ENCODE data around the gene TSTD2.
A peak's percentile ranks its signal among the peaks of the same experiment; 100 is the strongest.

TSTD2 gene

GRCh38 chr9:97633859-97634490 is 807 bp upstream of the TSTD2 start:
- no peaks in the 10 kb centered on the region for H3K27me3 ChIP-seq (ENCODE audit: insufficient read depth, low read depth)
- no peak for TF ChIP-seq CTCF (conservative IDR thresholded peaks at IDR 0.05; ENCODE audit: low read depth, low read length)
- H3K9ac ChIP-seq, result peak overlapping the region; percentile 90
- peak overlapping the region; percentile 34 for H3K4me3 ChIP-seq (IDR thresholded peaks at IDR 0.05; ENCODE audit: insufficient read depth, low read depth, low read length)
- H2AFZ ChIP-seq (ENCODE audit: low read depth), result peak overlapping the region; percentile 74
- H3K36me3 ChIP-seq (ENCODE audit: insufficient read depth), result no peaks in the 10 kb centered on the region
- peak overlapping the region; percentile 93 for H3K27ac ChIP-seq
- H3K4me1 ChIP-seq (ENCODE audit: low read depth, poor library complexity, severe bottlenecking), result peaks cover 40% of the 10 kb centered on the region
- 0 out of 2 replicates have a peak, but pooled peaks cover 12% of the 10 kb centered on the region for H4K20me1 ChIP-seq (ENCODE audit: insufficient read depth)
- H3K79me2 ChIP-seq (ENCODE audit: insufficient read depth, low read depth), result peaks cover 78% of the 10 kb centered on the region
- peak overlapping the region; percentile 87 for H3K4me2 ChIP-seq

GRCh38 chr9:97632248-97632984 is 752 bp downstream of the TSTD2 start:
- H3K27me3 ChIP-seq (ENCODE audit: insufficient read depth, low read depth), result no peaks in the 10 kb centered on the region
- TF ChIP-seq CTCF (conservative IDR thresholded peaks at IDR 0.05; ENCODE audit: low read depth, low read length), result no peak
- peaks cover 48% of the 10 kb centered on the region for H3K4me1 ChIP-seq (ENCODE audit: low read depth, poor library complexity, severe bottlenecking)
- H3K9ac ChIP-seq, result peak overlapping the region; percentile 90
- H3K27ac ChIP-seq, result peak overlapping the region; percentile 93
- peak overlapping the region; percentile 98 for H3K4me2 ChIP-seq
- peak overlapping the region; percentile 74 for H2AFZ ChIP-seq (ENCODE audit: low read depth)
- H3K36me3 ChIP-seq (ENCODE audit: insufficient read depth), result no peaks in the 10 kb centered on the region
- 0 out of 2 replicates have a peak, but pooled peaks cover 2% of the 10 kb centered on the region for H4K20me1 ChIP-seq (ENCODE audit: insufficient read depth)
- no peak overlapping the region for H3K4me3 ChIP-seq (IDR thresholded peaks at IDR 0.05; ENCODE audit: insufficient read depth, low read depth, low read length)
- H3K79me2 ChIP-seq (ENCODE audit: insufficient read depth, low read depth), result peaks cover 70% of the 10 kb centered on the region

DNA sequence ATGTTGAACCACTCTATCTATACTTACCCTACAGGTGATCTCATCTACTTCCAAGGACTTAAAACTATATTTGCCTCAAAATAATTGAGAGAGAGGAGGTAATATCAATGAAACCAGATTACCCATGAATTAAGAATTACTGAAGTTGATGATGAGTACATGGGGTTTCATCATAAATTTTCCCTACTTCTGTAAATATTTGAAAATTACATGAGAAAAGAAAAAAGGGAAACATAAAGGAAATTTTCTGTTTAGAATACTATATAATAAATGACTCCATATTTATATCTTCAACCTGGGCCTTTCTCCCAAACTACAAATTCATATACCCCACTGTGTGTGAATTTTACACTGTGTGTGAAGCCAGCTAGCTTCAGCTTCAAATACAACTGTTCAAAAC is 2.6 kb downstream of the TSTD2 start:
- no peak overlapping the region for H3K27ac ChIP-seq
- H3K4me3 ChIP-seq (IDR thresholded peaks at IDR 0.05; ENCODE audit: insufficient read depth, low read depth, low read length), result no peak overlapping the region
- no peak overlapping the region for H3K9ac ChIP-seq
- H3K4me1 ChIP-seq (ENCODE audit: low read depth, poor library complexity, severe bottlenecking), result peaks cover 44% of the 10 kb centered on the region
- no peak for TF ChIP-seq CTCF (conservative IDR thresholded peaks at IDR 0.05; ENCODE audit: low read depth, low read length)
- H3K79me2 ChIP-seq (ENCODE audit: insufficient read depth, low read depth), result peaks cover 54% of the 10 kb centered on the region
- H2AFZ ChIP-seq (ENCODE audit: low read depth), result no peak overlapping the region
- H3K4me2 ChIP-seq, result no peak overlapping the region
- no peaks in the 10 kb centered on the region for H4K20me1 ChIP-seq (ENCODE audit: insufficient read depth)
- no peaks in the 10 kb centered on the region for H3K36me3 ChIP-seq (ENCODE audit: insufficient read depth)
- no peaks in the 10 kb centered on the region for H3K27me3 ChIP-seq (ENCODE audit: insufficient read depth, low read depth)

DNA sequence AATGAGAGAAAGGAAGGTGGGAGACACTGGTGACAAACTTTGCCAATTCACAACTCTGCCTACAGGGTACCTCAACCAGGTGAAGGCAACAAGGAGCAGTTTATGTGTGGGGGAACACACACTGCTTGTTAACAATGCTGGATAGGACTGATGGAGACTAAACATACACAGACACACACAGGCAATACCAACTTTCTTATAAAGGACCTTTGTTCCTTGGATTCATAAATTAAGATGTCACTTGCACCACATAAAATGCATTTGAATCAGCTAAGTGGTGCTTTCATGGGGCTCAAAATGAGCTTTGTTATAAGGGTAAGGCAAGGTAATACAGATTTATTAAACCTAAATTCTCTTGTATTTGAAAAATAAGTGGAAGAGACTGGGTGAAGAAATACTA is 4.0 kb downstream of the TSTD2 start:
- Histone ChIP-seq H3K36me3 (ENCODE audit: insufficient read depth) (no peaks in the 10 kb centered on the region), H3K27me3 (ENCODE audit: insufficient read depth, low read depth) (no peaks in the 10 kb centered on the region), H3K4me1 (ENCODE audit: low read depth, poor library complexity, severe bottlenecking) (peaks cover 34% of the 10 kb centered on the region), H3K4me3 (IDR thresholded peaks at IDR 0.05; ENCODE audit: insufficient read depth, low read depth, low read length) (no peak overlapping the region), H3K9ac (no peak overlapping the region), H3K27ac (no peak overlapping the region; the same call in 1 of the 2 replicates), H3K4me2 (peak overlapping the region; percentile 19; the same call in 1 of the 2 replicates), H2AFZ (ENCODE audit: low read depth) (no peak overlapping the region), H4K20me1 (ENCODE audit: insufficient read depth) (no peaks in the 10 kb centered on the region), H3K79me2 (ENCODE audit: insufficient read depth, low read depth) (peaks cover 40% of the 10 kb centered on the region; the same call in 1 of the 2 replicates)
- TF ChIP-seq CTCF (conservative IDR thresholded peaks at IDR 0.05; ENCODE audit: low read depth, low read length), result no peak
